ENCODE measurements around the gene TIMM13. TPM values are rescaled to one million over a fixed set of nuclear protein-coding genes. Genes with fewer than 3 reads are reported as not detected.

TIMM13 gene
- total and polyA plus RNA-seq, 2 of the 8 experiments (the other 6 are each of a cell fraction or from before 2014, with no cell fraction given), result 270 to 275 TPM

GRCh38 chr19:2453431-2454025, 26.1 kb upstream of the TIMM13 start (continued):
- no peak for TF ChIP-seq CHD7 (IDR thresholded peaks at IDR 0.05; ENCODE audit: insufficient replicate concordance, low read length)
- TF ChIP-seq ATF2 (IDR thresholded peaks at IDR 0.05; ENCODE audit: low read length), result no peak

Measured in H1 (cell line).